K562 (cell line): ENCODE results near the gene ACSS1. TPM values are rescaled to one million over a fixed set of nuclear protein-coding genes. Genes with fewer than 3 reads are reported as not detected.

Source experiments
- ATAC-seq: fragments of 200-7000 bp; cut with Tn5 transposase; 3 replicates; pipeline ENCODE4 v1.9.1; 2020; ENCODE audit warnings: moderate library complexity
- BruUV-seq: library from RNA; stranded (reverse); fragments of 400-500 nt; replicated peaks from 2 replicates; lab custom pipeline; 2021; lab: Mats Ljungman, UMichigan
- CTCF ChIA-PET: fragments of 300-600 bp; formaldehyde crosslinking; extraction: SDS; loops from one replicate; lab custom pipeline; 2021; ENCODE audit warnings: low intra/inter-chr PET ratio; lab: Yijun Ruan, JAX
- POLR2A ChIA-PET: fragments of 300-600, 350-650 bp; sonication (Branson Sonifier 250); formaldehyde crosslinking; extraction: SDS; loops from one replicate; lab custom pipeline; 2021; ENCODE audit warnings: antibody characterized with exemption, inconsistent platforms; lab: Yijun Ruan, JAX
- DNase-seq, 4 experiments: peaks; one replicate each; pipeline versions ENCODE4 v3.0.0 to v3.0.0-alpha.2; 2011 to 2018; ENCODE audit warnings: low spot score in 3 of 4, mixed read lengths in 3 of 4; ENCODE audit errors: extremely low read depth in 1 of 4
- FAIRE-seq: peaks from 2 replicates; lab custom pipeline; 2011; peaks lifted over from hg19 to GRCh38; lab: Jason Lieb, UNC
- H2AFZ ChIP-seq: 2 replicates; pipeline ENCODE4 v1.6.0; 2011; ENCODE audit warnings: low read depth, low read length, control low read depth, inconsistent platforms
- H3K27ac ChIP-seq: fragments of 200-600 bp; 3 replicates; pipeline ENCODE4 v1.8.0; 2011; ENCODE audit warnings: low read depth, mild to moderate bottlenecking, control low read depth, inconsistent platforms, low read length, moderate library complexity, mixed read lengths; ENCODE audit errors: extremely low read depth
- H3K27me3 ChIP-seq, 2 experiments: fragments of 300-600 bp in 1 of 2; 2 replicates in 1 of 2; 3 replicates in 1 of 2; pipeline versions ENCODE4 v1.6.0 to v1.8.0; 2011; ENCODE audit warnings: inconsistent platforms in 2 of 2, low read length in 2 of 2, mild to moderate bottlenecking in 1 of 2, mixed read lengths in 1 of 2, moderate library complexity in 1 of 2; ENCODE audit not compliant: control insufficient read depth in 2 of 2, insufficient read depth in 2 of 2
- H3K36me3 ChIP-seq: fragments of 300-600 bp; 3 replicates; pipeline ENCODE4 v1.8.0; 2011; ENCODE audit warnings: mild to moderate bottlenecking, low read length, inconsistent platforms; ENCODE audit not compliant: control insufficient read depth, insufficient read depth
- H3K4me1 ChIP-seq, 2 experiments: fragments of 200-600 bp in 1 of 2; replicated peaks in 1 of 2; 2 replicates in 1 of 2; 3 replicates in 1 of 2; pipeline versions ENCODE4 v1.5.1 to v1.8.0; 2011; ENCODE audit warnings: inconsistent platforms in 2 of 2, low read length in 2 of 2, mild to moderate bottlenecking in 1 of 2, mixed read lengths in 1 of 2, moderate library complexity in 1 of 2; ENCODE audit not compliant: control insufficient read depth in 2 of 2, insufficient read depth in 2 of 2
- H3K4me2 ChIP-seq: 2 replicates; pipeline ENCODE4 v1.6.1; 2011; ENCODE audit warnings: low read length, control low read depth, inconsistent platforms, mixed read lengths; ENCODE audit not compliant: insufficient read depth
- H3K4me3 ChIP-seq: fragments of 200-600 bp; sonication (generic), shearing (Covaris generic); 2 replicates; pipeline ENCODE4 v1.5.1; 2016; ENCODE audit warnings: control low read depth, inconsistent platforms
- H3K79me2 ChIP-seq: fragments of 200-600 bp; 3 replicates; pipeline ENCODE4 v1.8.0; 2011; ENCODE audit warnings: low read length, inconsistent platforms; ENCODE audit not compliant: control insufficient read depth, insufficient read depth
- H3K9ac ChIP-seq, 2 experiments: 2 replicates each; pipeline versions ENCODE4 v1.6.0 to v1.6.1; 2011; ENCODE audit warnings: low read depth in 2 of 2, low read length in 2 of 2, control low read depth in 1 of 2, inconsistent platforms in 1 of 2, mild to moderate bottlenecking in 1 of 2, mixed read lengths in 1 of 2; ENCODE audit not compliant: insufficient read depth in 1 of 2
- H3K9me1 ChIP-seq: one replicate; pipeline ENCODE4 v1.6.0; 2011; ENCODE audit warnings: inconsistent platforms, mild to moderate bottlenecking, low read length, moderate library complexity; ENCODE audit not compliant: control insufficient read depth, insufficient read depth
- H3K9me3 ChIP-seq: replicated peaks from 2 replicates; pipeline ENCODE4 v1.5.1; 2011; ENCODE audit warnings: low read depth, low read length, inconsistent platforms; ENCODE audit not compliant: control insufficient read depth, insufficient read depth
- H4K20me1 ChIP-seq: replicated peaks from 2 replicates; pipeline ENCODE4 v1.6.1; 2011; ENCODE audit warnings: low read length, inconsistent platforms, mixed read lengths; ENCODE audit not compliant: control insufficient read depth, insufficient read depth
- HDAC6 ChIP-seq: IDR thresholded peaks from 2 replicates; pipeline ENCODE4 v1.6.1; 2012; ENCODE audit warnings: low read depth, mild to moderate bottlenecking, control low read depth, inconsistent platforms, low read length, moderate library complexity
- LEF1 ChIP-seq: fragments of 450-650 bp; IDR thresholded peaks from 2 replicates; pipeline ENCODE4 v1.6.1; 2016; ENCODE audit warnings: mild to moderate bottlenecking
- MAFF ChIP-seq: IDR thresholded peaks from 2 replicates; pipeline ENCODE4 v1.6.1; 2012; ENCODE audit warnings: low read length, improper control_type of control experiment
- SMARCA5 ChIP-seq: fragments of 450-650 bp; IDR thresholded peaks from 2 replicates; pipeline ENCODE4 v1.6.1; 2016
- TAL1 ChIP-seq: fragments of 450-650 bp; IDR thresholded peaks from 2 replicates; pipeline ENCODE4 v1.6.1; 2016; ENCODE audit warnings: mild to moderate bottlenecking
- TEAD4 ChIP-seq, 2 experiments: sonication (generic) in 1 of 2; formaldehyde crosslinking in 1 of 2; IDR thresholded peaks; 2 replicates each; pipeline versions ENCODE4 v1.6.1 to v1.8.0; 2012 to 2022; ENCODE audit warnings: borderline replicate concordance in 1 of 2, inconsistent platforms in 1 of 2, low read length in 1 of 2, mild to moderate bottlenecking in 1 of 2, missing genetic modification reagents in 1 of 2
- XRCC3 ChIP-seq: fragments of 450-650 bp; IDR thresholded peaks from 2 replicates; pipeline ENCODE4 v1.6.1; 2017; ENCODE audit warnings: mild to moderate bottlenecking, moderate library complexity
- ZBED1 ChIP-seq: IDR thresholded peaks from 2 replicates; pipeline ENCODE4 v1.6.1; 2014
- ZNF133 ChIP-seq: fragments of 250-450 bp; sonication (Bioruptor Pico); IDR thresholded peaks from 2 replicates; pipeline ENCODE4 v1.4.0; 2020; ENCODE audit warnings: mild to moderate bottlenecking
- ZNF41 ChIP-seq: fragments of 250-450 bp; sonication (Bioruptor Pico); conservative IDR thresholded peaks from 2 replicates; pipeline ENCODE4 v1.4.0; 2020; ENCODE audit warnings: mild to moderate bottlenecking
- WGBS: fragments of 100-300 bp; shearing (Covaris generic); methylation state at CpG from one replicate; pipeline ENCODE4 v1.1.6; 2016; ENCODE audit warnings: low coverage, mixed read lengths; ENCODE audit not compliant: insufficient coverage; ENCODE audit errors: missing lambda C conversion rate; 5-methylcytosine and 5-hydroxymethylcytosine counted together
- in situ Hi-C: fragments of 300-500 bp; cut with MboI; formaldehyde crosslinking; loops from 4 replicates; pipeline ENCODE4 v1.15.0; 2018; ENCODE audit warnings: inconsistent platforms, mixed read lengths
- intact Hi-C: fragments of 100-400 bp; cut with micrococcal nuclease; formaldehyde crosslinking; loops from 2 replicates; pipeline ENCODE4 v1.14.2; 2022
- polyA plus RNA-seq, 8 experiments: library from polyadenylated mRNA; depleted of rRNA in 4 of 8; stranded (reverse) in 5 of 8; unstranded in 3 of 8; fragments of >200 nt; fragmentation: Nextera tagmentation in 2 of 8; fragmentation: Illumina TruSeq in 1 of 8; extraction: Ambion mirVana in 2 of 8; extraction: Trizol in 1 of 8; gene quantifications; 2 replicates each; pipeline versions ENCODE4 v1.2.1 to v1.2.3, GENCODE V29; 2011 to 2014; ENCODE audit warnings: inconsistent platforms in 1 of 8, missing spikeins in 1 of 8
- total RNA-seq, 7 experiments: library from RNA; depleted of rRNA in 6 of 7; stranded (reverse); fragments of >200 nt in 6 of 7; fragmentation: Illumina TruSeq in 2 of 7; extraction: Trizol in 2 of 7; gene quantifications; 2 replicates each; pipeline versions ENCODE4 v1.2.1 to v1.2.3, GENCODE V29; 2011 to 2021; ENCODE audit warnings: low replicate concordance in 1 of 7
- TF ChIP-seq, protein P1 (sequence below): fragments of 450-650 bp; formaldehyde crosslinking; IDR thresholded peaks from 2 replicates; pipeline ENCODE4 v1.4.0; 2020; ENCODE audit warnings: mild to moderate bottlenecking
- TF ChIP-seq, protein P2 (sequence below), 2 experiments: fragments of 250-450 bp in 1 of 2; fragments of 450-650 bp in 1 of 2; sonication (Bioruptor Pico) in 1 of 2; IDR thresholded peaks; 2 replicates each; pipeline versions ENCODE4 v1.6.1 to v1.8.0; 2016 to 2021; ENCODE audit warnings: mild to moderate bottlenecking in 2 of 2, moderate library complexity in 2 of 2, missing compliant biosample characterization in 1 of 2, missing genetic modification characterization in 1 of 2
- TF ChIP-seq, protein P3 (sequence below): fragments of 450-650 bp; IDR thresholded peaks from 2 replicates; pipeline ENCODE4 v1.6.1; 2018; ENCODE audit warnings: mild to moderate bottlenecking, low read depth; ENCODE audit not compliant: partially characterized antibody

The ACSS1 gene
- total and polyA plus RNA-seq, 9 of the 15 experiments (the other 6 are each of a cell fraction or from before 2014, with no cell fraction given) = 0.07 to 2.1 (median 0.27) TPM; not detected in 3

DNA sequence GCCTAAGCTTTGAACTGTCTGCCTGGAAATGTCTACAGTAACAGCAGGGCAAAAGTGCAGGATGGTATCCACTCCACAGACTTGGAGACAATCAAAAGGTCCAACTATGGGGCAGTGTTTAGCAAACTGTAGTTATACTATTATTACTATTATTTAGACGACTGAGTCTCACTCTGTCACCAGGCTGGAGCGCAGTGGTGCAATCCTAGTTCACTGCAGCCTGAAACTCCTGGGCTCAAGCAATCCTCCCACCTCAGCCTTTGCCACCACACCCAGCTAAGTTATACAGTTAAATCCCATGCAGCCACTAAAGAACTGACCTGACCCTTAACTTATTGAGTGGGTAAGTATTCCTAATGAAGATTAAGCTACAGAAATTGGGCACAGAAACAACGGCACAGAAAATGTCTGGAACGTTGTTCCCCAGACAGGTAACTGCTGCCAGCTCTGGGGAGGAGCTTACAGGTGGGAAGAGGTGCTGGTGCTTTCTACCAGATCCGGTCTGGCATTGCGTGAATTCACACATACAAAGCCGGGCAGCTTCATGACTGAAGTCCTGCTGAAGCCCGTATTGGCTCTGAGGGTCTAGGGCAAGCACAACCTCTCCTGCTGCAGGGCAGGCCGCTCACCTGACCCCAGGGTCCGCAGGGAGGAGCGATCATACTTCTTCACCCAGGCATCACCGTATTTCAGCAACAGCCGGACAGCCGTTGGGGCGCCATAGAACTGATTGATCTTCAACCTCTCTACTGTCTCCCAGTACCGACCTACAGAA, 38.4 kb downstream of the ACSS1 start:
- Histone ChIP-seq H4K20me1 (no peaks in the 10 kb centered on the region; the same call in 1 of the 2 replicates), H3K4me2 (no peak overlapping the region), H3K4me3 (no peak overlapping the region), H3K9me1 (no peaks in the 10 kb centered on the region), H3K9ac (no peak overlapping the region), H2AFZ (no peak overlapping the region), H3K9me3 (no peaks in the 10 kb centered on the region), H3K27me3 (peaks cover 0 to 42% of the 10 kb centered on the region in 2 experiments; a peak in 3 of 5 replicates), H3K27ac (no peak overlapping the region), H3K79me2 (no peaks in the 10 kb centered on the region), H3K4me1 (no peaks in the 10 kb centered on the region), H3K36me3 (no peaks in the 10 kb centered on the region)
- DNase-seq (no peak), ATAC-seq (no peak), FAIRE-seq (no peak)
- TF ChIP-seq, protein P1, sequence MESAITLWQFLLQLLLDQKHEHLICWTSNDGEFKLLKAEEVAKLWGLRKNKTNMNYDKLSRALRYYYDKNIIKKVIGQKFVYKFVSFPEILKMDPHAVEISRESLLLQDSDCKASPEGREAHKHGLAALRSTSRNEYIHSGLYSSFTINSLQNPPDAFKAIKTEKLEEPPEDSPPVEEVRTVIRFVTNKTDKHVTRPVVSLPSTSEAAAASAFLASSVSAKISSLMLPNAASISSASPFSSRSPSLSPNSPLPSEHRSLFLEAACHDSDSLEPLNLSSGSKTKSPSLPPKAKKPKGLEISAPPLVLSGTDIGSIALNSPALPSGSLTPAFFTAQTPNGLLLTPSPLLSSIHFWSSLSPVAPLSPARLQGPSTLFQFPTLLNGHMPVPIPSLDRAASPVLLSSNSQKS = no peak
- no peak for TF ChIP-seq XRCC3
- no peak for TF ChIP-seq ZBED1
- TF ChIP-seq MAFF = no peak
- TF ChIP-seq ZNF133 (CRISPR knock-in tag) = no peak
- no peak for TF ChIP-seq LEF1
- TF ChIP-seq, protein P2, sequence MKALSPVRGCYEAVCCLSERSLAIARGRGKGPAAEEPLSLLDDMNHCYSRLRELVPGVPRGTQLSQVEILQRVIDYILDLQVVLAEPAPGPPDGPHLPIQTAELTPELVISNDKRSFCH (CRISPR knock-in tag; IDR thresholded peaks at IDR 0.05) = no peak
- TF ChIP-seq, protein P2 (tag; IDR thresholded peaks at IDR 0.05) = no peak
- TF ChIP-seq SMARCA5 = no peak
- no peak for TF ChIP-seq TAL1
- no peak for TF ChIP-seq ZNF41 (CRISPR knock-in tag)
- TF ChIP-seq, protein P3, sequence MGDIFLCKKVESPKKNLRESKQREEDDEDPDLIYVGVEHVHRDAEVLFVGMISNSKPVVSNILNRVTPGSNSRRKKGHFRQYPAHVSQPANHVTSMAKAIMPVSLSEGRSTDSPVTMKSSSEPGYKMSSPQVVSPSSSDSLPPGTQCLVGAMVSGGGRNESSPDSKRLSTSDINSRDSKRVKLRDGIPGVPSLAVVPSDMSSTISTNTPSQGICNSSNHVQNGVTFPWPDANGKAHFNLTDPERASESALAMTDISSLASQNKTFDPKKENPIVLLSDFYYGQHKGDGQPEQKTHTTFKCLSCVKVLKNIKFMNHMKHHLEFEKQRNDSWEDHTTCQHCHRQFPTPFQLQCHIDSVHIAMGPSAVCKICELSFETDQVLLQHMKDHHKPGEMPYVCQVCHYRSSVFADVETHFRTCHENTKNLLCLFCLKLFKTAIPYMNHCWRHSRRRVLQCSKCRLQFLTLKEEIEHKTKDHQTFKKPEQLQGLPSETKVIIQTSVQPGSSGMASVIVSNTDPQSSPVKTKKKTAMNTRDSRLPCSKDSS = no peak
- TF ChIP-seq HDAC6 = no peak
- no peak for TF ChIP-seq TEAD4 (IDR thresholded peaks at IDR 0.05; ENCODE audit: low read length)
- no peak for TF ChIP-seq TEAD4 (CRISPR knock-in tag; IDR thresholded peaks at IDR 0.05; ENCODE audit: borderline replicate concordance)
- intact Hi-C loops = no loop called here
- ChIA-PET CTCF (no interaction called here), POLR2A (no interaction called here)
- in situ Hi-C loops = no loop called here
- no TSS peak for BruUV-seq
- 3% methylated on average over 16 of the region's 16 CpGs for WGBS
